Lung (tissue), 12 donors: ENCODE measurements around the gene TNFRSF18. TPM values are rescaled to one million over a fixed set of nuclear protein-coding genes. Genes with fewer than 3 reads are reported as not detected.

ENCODE experiments used
- ATAC-seq: fragments of 200-7000 bp; cut with Tn5 transposase; one replicate; pipeline ENCODE4 v1.9.1; 2020; ENCODE audit warnings: moderate number of reproducible peaks; ENCODE audit not compliant: insufficient read depth, low FRiP score
- DNase-seq, 3 donors: peaks; one replicate each; pipeline ENCODE4 v3.0.0-alpha.2; 2013 to 2017
- H3K27ac ChIP-seq, 2 donors: one replicate each; pipeline ENCODE4 v1.5.1; 2013; ENCODE audit warnings: mild to moderate bottlenecking in 2 of 2, moderate library complexity in 2 of 2, control low read depth in 1 of 2, inconsistent platforms in 1 of 2, low read depth in 1 of 2, low read length in 1 of 2
- H3K27me3 ChIP-seq, 3 donors: one replicate each; pipeline ENCODE4 v1.5.1; 2013; ENCODE audit warnings: low read length in 2 of 3; ENCODE audit not compliant: control insufficient read depth in 3 of 3, insufficient read depth in 3 of 3
- H3K36me3 ChIP-seq, 4 donors: one replicate each; pipeline ENCODE4 v1.5.1; 2013; ENCODE audit warnings: low read length in 4 of 4, mild to moderate bottlenecking in 1 of 4, moderate library complexity in 1 of 4; ENCODE audit not compliant: control insufficient read depth in 4 of 4, insufficient read depth in 4 of 4
- H3K4me1 ChIP-seq, 5 donors: one replicate each; pipeline ENCODE4 v1.5.1; 2013; ENCODE audit warnings: low read length in 5 of 5, mild to moderate bottlenecking in 2 of 5, moderate library complexity in 1 of 5; ENCODE audit not compliant: control insufficient read depth in 5 of 5, insufficient read depth in 5 of 5
- H3K4me3 ChIP-seq: one replicate; pipeline ENCODE4 v1.5.1; 2013; ENCODE audit warnings: mild to moderate bottlenecking, control low read depth, moderate library complexity
- H3K9ac ChIP-seq, 2 donors: one replicate each; pipeline ENCODE4 v1.5.1; 2013; ENCODE audit warnings: low read length in 2 of 2, control low read depth in 1 of 2; ENCODE audit not compliant: insufficient read depth in 1 of 2
- H3K9me3 ChIP-seq, 4 donors: one replicate each; pipeline ENCODE4 v1.5.1; 2013; ENCODE audit warnings: low read length in 3 of 4, mild to moderate bottlenecking in 1 of 4, moderate library complexity in 1 of 4; ENCODE audit not compliant: control insufficient read depth in 4 of 4, insufficient read depth in 3 of 4
- CTCF ChIP-seq: IDR thresholded peaks from 2 replicates; pipeline ENCODE4 v1.5.1; 2012; ENCODE audit warnings: mild to moderate bottlenecking; ENCODE audit errors: control extremely low read depth, extremely low read depth
- WGBS, 2 donors: extraction: QIAGEN DNeasy Blood & Tissue Kit; methylation state at CpG; one replicate each; pipeline ENCODE4 v1.1.7; 2013; 5-methylcytosine and 5-hydroxymethylcytosine counted together
- polyA plus RNA-seq, 2 donors: library from polyadenylated mRNA; stranded (reverse); fragments of 200-250 nt; gene quantifications; one replicate each; pipeline ENCODE4 v1.2.1, GENCODE V29; 2013
- total RNA-seq, 2 donors: library from RNA; depleted of rRNA in 1 of 2; stranded (reverse); fragments of >200 nt in 1 of 2; gene quantifications; one replicate each; pipeline ENCODE4 v1.2.1, GENCODE V29; 2014 to 2021
- donor health status: control.
- donor health status: control.
- donor health status: Bipolar disorder and iron deficiency.
- donor health status: healthy.
- donor health status: DM: yes; HTN: yes; CAD: no.

The TNFRSF18 gene
- total and polyA plus RNA-seq, 4 donors = 1.8 to 4.0 (median 2.4) TPM

- WGBS, 2 donors = 97% methylated on average over 15 of the region's 15 CpGs
- Histone ChIP-seq H3K27me3 (peaks cover 0 to 17% (median 0%) of the 10 kb centered on the region in 3 donors), H3K27ac (no peak overlapping the region), H3K9me3 (peaks cover 0 to 8% (median 0%) of the 10 kb centered on the region in 4 donors), H3K4me3 (no peak overlapping the region), H3K9ac (no peak overlapping the region), H3K36me3 (peaks cover 0 to 7% (median 3%) of the 10 kb centered on the region in 4 donors), H3K4me1 (peaks cover 0 to 26% (median 7%) of the 10 kb centered on the region in 5 donors)
- no peak for TF ChIP-seq CTCF
- ATAC-seq = no peak
- DNase-seq = no peak
Observed at GRCh38 chr1:1233567-1233892, 27.1 kb upstream of the TNFRSF18 start.

GRCh38 chr1:1232796-1233566 is 26.6 kb upstream of the TNFRSF18 start:
- H3K27ac ChIP-seq = peak overlapping the region in 1 of 2 donors; percentile 25
- ATAC-seq = no peak
- H3K36me3 ChIP-seq = peaks cover 0 to 12% (median 3%) of the 10 kb centered on the region in 4 donors
- H3K27me3 ChIP-seq = peaks cover 0 to 13% (median 0%) of the 10 kb centered on the region in 3 donors
- peak overlapping the region; percentile 43 for H3K4me3 ChIP-seq
- peaks cover 0 to 6% (median 0%) of the 10 kb centered on the region in 4 donors for H3K9me3 ChIP-seq
- TF ChIP-seq CTCF = no peak
- no peak overlapping the region for H3K9ac ChIP-seq
- DNase-seq = no peak
- peaks cover 0 to 26% (median 7%) of the 10 kb centered on the region in 5 donors for H3K4me1 ChIP-seq
- 78 to 82% methylated on average over 97 to 98 of the region's 98 CpGs for WGBS, 2 donors

GRCh38 chr1:1232208-1232795 is 25.9 kb upstream of the TNFRSF18 start, which contains the start of gene B3GALT6:
B3GALT6 (plus strand) TSS chr1:1232237; CDS start chr1:1232279, 42 bp downstream.
- no peak for TF ChIP-seq CTCF
- DNase-seq = no peak
- WGBS, 2 donors = 5 to 26% methylated on average over 19 to 100 of the region's 100 CpGs
- H3K36me3 ChIP-seq = peaks cover 0 to 19% (median 3%) of the 10 kb centered on the region in 4 donors
- peak within 1 kb of the TSS in 1 of 2 donors; percentile 56 for H3K9ac ChIP-seq
- H3K4me3 ChIP-seq = peak within 1 kb of the TSS; percentile 93
- H3K27ac ChIP-seq = peak within 1 kb of the TSS; percentile 91 to 97
- H3K27me3 ChIP-seq = peaks cover 0 to 6% (median 0%) of the 10 kb centered on the region in 3 donors
- peaks cover 0 to 6% (median 0%) of the 10 kb centered on the region in 4 donors for H3K9me3 ChIP-seq
- peaks cover 0 to 26% (median 7%) of the 10 kb centered on the region in 5 donors for H3K4me1 ChIP-seq
- ATAC-seq = no peak
